Psoas muscle (tissue), 8 donors: ENCODE measurements around the gene SPATA18. TPM values are rescaled to one million over a fixed set of nuclear protein-coding genes. Genes with fewer than 3 reads are reported as not detected.

Experiments used
- ATAC-seq, 4 donors: fragments of 200-7000 bp; cut with Tn5 transposase; one replicate each; pipeline ENCODE4 v1.9.1; 2020; ENCODE audit warnings: moderate library complexity in 3 of 4, mild to moderate bottlenecking in 2 of 4
- DNase-seq, 2 donors: peaks; one replicate each; pipeline ENCODE4 v3.0.0-alpha.2; 2020
- H3K27ac ChIP-seq: fragments of 200-600 bp; one replicate; pipeline ENCODE4 v1.8.0; 2022
- H3K27me3 ChIP-seq, 3 donors: fragments of 200-600 bp in 1 of 3; one replicate each; pipeline versions ENCODE4 v1.6.1 to v1.8.0; 2013 to 2022; ENCODE audit warnings: low read length in 2 of 3, mild to moderate bottlenecking in 2 of 3, moderate library complexity in 1 of 3; ENCODE audit not compliant: insufficient read depth in 3 of 3
- H3K36me3 ChIP-seq, 2 donors: fragments of 200-600 bp in 1 of 2; one replicate each; pipeline versions ENCODE4 v1.6.1 to v1.8.0; 2013 to 2022; ENCODE audit warnings: low read depth in 1 of 2, mild to moderate bottlenecking in 1 of 2, moderate library complexity in 1 of 2; ENCODE audit not compliant: insufficient read depth in 1 of 2
- H3K4me1 ChIP-seq: fragments of 200-600 bp; one replicate; pipeline ENCODE4 v1.8.0; 2022
- H3K4me3 ChIP-seq: fragments of 200-600 bp; one replicate; pipeline ENCODE4 v1.8.0; 2022; ENCODE audit warnings: mild to moderate bottlenecking
- H3K9me3 ChIP-seq: fragments of 200-600 bp; one replicate; pipeline ENCODE4 v1.8.0; 2022
- WGBS, 3 donors: extraction: QIAGEN DNeasy Blood & Tissue Kit; methylation state at CpG; one replicate each; pipeline versions ENCODE4 v1.1.6 to v1.1.7; 2013; 5-methylcytosine and 5-hydroxymethylcytosine counted together
- intact Hi-C, 2 donors: fragments of 100-400 bp; cut with DNase I; formaldehyde crosslinking; loops; one replicate each; pipeline versions ENCODE4 v1.11.0 to v1.14.2; 2022
- polyA plus RNA-seq, 3 donors: library from polyadenylated mRNA; stranded (reverse); fragments of 200-250 nt; gene quantifications; one replicate each; pipeline ENCODE4 v1.2.3, GENCODE V29; 2013
- total RNA-seq, 4 donors: library from RNA; stranded (reverse); fragmentation: NEBNext Ultra II Directional in 2 of 4; extraction: Animal tissue kit (Norgen Biotek cat#: 25700) in 2 of 4; gene quantifications; one replicate each; pipeline versions ENCODE4 v1.2.1 to v1.2.4, GENCODE V29; 2021 to 2023
- TF ChIP-seq, protein P1 (sequence below): fragments of 200-600 bp; IDR thresholded peaks from one replicate; pipeline ENCODE4 v1.8.0; 2022; ENCODE audit warnings: antibody characterized with exemption
- donor health status: healthy with polysubstance abuse.
- donor health status: DM: no; HTN: no; CAD: no; lungs with moderate emphysema.
- donor health status: Bipolar disorder and iron deficiency.
- donor health status: healthy.
- donor health status: DM: yes; HTN: yes; CAD: no.
- donor health status: DM: no; HTN: no; CAD: no.
- donor health status: DM: no; HTN: no; CAD: no.
- donor health status: DM: yes; HTN: yes; CAD: no.

SPATA18 gene
- total and polyA plus RNA-seq, 7 donors: 0.14 to 2.5 (median 0.88) TPM

DNA sequence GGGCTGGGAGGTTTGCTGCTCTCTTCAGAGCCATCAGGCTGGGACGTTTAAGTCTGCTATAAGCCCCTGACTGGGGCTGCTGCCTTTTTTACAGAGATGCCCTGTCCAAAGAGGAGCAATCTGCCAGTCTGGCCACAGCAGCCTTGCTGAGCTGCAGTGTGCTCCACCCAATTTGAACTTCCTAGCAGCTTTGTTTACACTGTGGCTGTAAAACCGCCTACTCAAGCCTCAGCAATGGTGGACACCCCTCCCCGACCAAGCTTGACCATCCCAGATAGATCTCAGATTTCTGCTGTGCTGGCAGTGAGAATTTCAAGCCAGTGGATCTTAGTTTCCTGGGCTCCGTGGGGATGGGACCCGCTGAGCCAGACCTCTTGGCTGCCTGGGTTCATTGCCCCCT is 40.7 kb downstream of the SPATA18 start:
- 45 to 59% (median 48%) methylated on average over 5 of the region's 5 CpGs for WGBS, 3 donors
- H3K27ac ChIP-seq: no peak overlapping the region
- intact Hi-C loops: no loop called here

DNA sequence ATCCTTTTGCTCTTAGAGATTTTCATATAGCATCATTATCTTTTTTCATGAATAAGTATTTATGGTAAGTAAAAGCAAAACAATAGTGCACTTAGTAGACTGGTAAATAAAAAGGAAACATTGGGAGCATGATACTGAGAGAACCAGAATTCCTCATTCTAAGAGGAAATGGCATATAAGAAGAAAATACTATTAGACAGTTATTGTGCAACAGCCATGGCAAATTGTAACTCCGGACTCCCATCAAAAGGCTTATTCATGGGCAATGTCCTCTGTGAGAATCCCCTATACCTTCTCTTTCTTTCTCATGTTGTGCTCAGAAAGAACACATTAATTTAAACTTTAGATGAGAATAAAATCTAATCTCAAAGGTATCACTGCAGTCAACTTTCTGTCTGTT is 42.4 kb downstream of the SPATA18 start:
- ATAC-seq (no peak), DNase-seq (no peak)
- no peak overlapping the region for H3K4me3 ChIP-seq
- H3K9me3 ChIP-seq: no peaks in the 10 kb centered on the region
- no peaks in the 10 kb centered on the region for H3K27me3 ChIP-seq
- intact Hi-C loops: no loop called here
- no peaks in the 10 kb centered on the region for H3K4me1 ChIP-seq
- WGBS, 3 donors: 38 to 63% (median 38%) methylated on average over 1 of the region's 1 CpG
- H3K36me3 ChIP-seq: no peaks in the 10 kb centered on the region
- H3K27ac ChIP-seq: no peak overlapping the region
- TF ChIP-seq, protein P1, sequence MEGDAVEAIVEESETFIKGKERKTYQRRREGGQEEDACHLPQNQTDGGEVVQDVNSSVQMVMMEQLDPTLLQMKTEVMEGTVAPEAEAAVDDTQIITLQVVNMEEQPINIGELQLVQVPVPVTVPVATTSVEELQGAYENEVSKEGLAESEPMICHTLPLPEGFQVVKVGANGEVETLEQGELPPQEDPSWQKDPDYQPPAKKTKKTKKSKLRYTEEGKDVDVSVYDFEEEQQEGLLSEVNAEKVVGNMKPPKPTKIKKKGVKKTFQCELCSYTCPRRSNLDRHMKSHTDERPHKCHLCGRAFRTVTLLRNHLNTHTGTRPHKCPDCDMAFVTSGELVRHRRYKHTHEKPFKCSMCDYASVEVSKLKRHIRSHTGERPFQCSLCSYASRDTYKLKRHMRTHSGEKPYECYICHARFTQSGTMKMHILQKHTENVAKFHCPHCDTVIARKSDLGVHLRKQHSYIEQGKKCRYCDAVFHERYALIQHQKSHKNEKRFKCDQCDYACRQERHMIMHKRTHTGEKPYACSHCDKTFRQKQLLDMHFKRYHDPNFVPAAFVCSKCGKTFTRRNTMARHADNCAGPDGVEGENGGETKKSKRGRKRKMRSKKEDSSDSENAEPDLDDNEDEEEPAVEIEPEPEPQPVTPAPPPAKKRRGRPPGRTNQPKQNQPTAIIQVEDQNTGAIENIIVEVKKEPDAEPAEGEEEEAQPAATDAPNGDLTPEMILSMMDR: no peak

More for the DNA sequence above, 40.7 kb downstream of the SPATA18 start:
- Histone ChIP-seq H3K9me3 (no peaks in the 10 kb centered on the region), H3K36me3 (no peaks in the 10 kb centered on the region), H3K4me3 (no peak overlapping the region), H3K27me3 (no peaks in the 10 kb centered on the region), H3K4me1 (no peaks in the 10 kb centered on the region)
- TF ChIP-seq, protein P1: no peak
- DNase-seq: no peak
- ATAC-seq: no peak

DNA sequence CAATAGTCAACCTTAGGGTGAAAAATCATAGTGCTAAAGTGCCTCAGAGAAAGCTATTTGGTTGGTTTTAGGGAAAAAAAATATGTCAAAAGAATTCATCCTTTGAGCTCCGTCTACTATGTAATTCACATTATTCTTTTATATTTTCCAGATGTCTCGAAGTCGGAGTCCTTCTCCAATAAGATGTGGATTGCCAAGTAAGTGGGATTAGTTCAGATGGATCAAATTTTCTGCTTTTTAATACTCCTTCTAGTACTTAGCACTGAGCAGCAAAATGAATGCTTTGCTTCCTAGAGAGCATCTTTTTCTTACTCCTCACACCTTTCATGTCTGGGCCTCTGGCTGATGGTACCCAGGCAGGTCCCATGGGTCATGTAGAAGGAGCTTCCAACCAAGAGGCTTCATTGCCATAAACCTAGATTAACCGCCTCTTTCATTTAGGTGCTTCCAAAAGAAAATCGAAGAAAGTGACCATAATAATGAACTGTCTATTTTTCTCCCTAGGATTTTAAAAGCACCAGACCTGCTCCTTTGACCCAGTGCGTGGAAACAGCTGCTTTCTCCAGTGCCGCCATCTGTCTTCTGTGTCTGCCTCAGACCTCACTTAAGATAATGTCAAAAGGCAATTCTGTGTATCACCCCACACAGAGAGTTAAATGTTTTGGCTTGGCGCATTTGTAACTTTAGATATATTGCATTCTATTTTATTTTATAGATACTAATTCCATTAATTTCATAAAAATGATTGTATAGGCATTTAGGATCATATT is 43.5 kb downstream of the SPATA18 start:
- TF ChIP-seq, protein P1: no peak
- Histone ChIP-seq H3K27me3 (no peaks in the 10 kb centered on the region), H3K36me3 (no peaks in the 10 kb centered on the region), H3K4me1 (no peaks in the 10 kb centered on the region), H3K27ac (no peak overlapping the region), H3K4me3 (no peak overlapping the region), H3K9me3 (no peaks in the 10 kb centered on the region)
- intact Hi-C loops: no loop called here
- ATAC-seq: no peak
- no peak for DNase-seq
- WGBS, 3 donors: 67 to 70% (median 68%) methylated on average over 8 of the region's 8 CpGs

DNA sequence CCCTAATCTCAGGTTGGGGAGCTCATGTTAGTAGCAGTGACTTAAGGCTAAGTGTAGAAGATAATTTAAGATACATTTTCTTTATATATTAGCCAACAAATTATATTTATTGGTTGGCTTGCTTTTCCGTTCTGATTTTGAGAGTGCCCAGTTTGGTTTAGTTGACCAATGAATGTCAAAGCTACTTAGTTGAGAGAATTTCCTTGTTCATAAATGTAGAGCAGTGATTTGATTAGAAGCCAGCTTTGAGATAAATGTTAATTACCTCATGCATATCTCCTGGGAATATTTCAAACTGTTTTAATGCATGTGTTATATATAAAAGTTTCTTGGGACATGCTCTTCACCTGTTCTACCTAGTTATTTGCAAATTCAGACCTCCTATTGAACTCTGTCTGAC is 44.3 kb downstream of the SPATA18 start:
- Histone ChIP-seq H3K4me1 (no peaks in the 10 kb centered on the region), H3K36me3 (no peaks in the 10 kb centered on the region), H3K27ac (no peak overlapping the region), H3K9me3 (no peaks in the 10 kb centered on the region), H3K27me3 (no peaks in the 10 kb centered on the region), H3K4me3 (no peak overlapping the region)
- TF ChIP-seq, protein P1: no peak
- ATAC-seq: no peak
- DNase-seq: no peak
- intact Hi-C loops: no loop called here
- WGBS, 3 donors: 81 to 89% (median 85%) methylated on average over 1 of the region's 1 CpG

DNA sequence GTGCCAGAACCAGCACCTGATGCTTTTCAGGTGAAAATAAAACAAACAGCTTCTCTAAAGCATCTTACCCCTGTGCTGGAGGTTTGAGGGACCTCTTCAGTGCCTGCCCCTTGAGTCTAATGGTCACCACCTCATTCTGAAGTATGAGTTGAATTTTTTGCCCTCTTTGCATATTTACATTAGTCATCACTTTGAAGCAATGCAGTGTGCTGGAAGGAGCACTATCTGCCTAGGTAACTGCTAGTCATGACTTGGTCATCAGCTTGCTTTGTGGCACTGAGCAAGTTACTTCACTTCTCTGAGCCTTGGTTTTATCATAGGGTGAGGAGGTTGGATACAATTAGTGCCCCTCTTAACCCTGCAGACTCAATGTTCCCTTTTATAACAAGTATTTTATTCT is 44.9 kb downstream of the SPATA18 start:
- ATAC-seq: no peak
- intact Hi-C loops: no loop called here
- no peak overlapping the region for H3K4me3 ChIP-seq
- DNase-seq: no peak
- TF ChIP-seq, protein P1: no peak
- no peak overlapping the region for H3K27ac ChIP-seq
- no peaks in the 10 kb centered on the region for H3K36me3 ChIP-seq
- H3K27me3 ChIP-seq: no peaks in the 10 kb centered on the region
- H3K4me1 ChIP-seq: no peaks in the 10 kb centered on the region
- H3K9me3 ChIP-seq: no peaks in the 10 kb centered on the region
